Panc1 (cell line): ENCODE results near the gene SLFN5. TPM values are rescaled to one million over a fixed set of nuclear protein-coding genes. Genes with fewer than 3 reads are reported as not detected.
"Not testable (repeated sequence)": the region's sequence is repeated elsewhere in the genome, so short reads cannot be mapped to it uniquely, and the experiment has no call there.

Source experiments
- ATAC-seq: fragments of 200-7000 bp; cut with Tn5 transposase; 2 replicates; pipeline ENCODE4 v1.9.1; 2020; ENCODE audit warnings: mild to moderate bottlenecking, moderate library complexity
- BruUV-seq: library from RNA; stranded (reverse); fragments of 400-500 nt; replicated peaks from 2 replicates; lab custom pipeline; 2021; lab: Mats Ljungman, UMichigan
- CTCF ChIA-PET: fragments of 300-600 bp; sonication (Branson Sonifier 250); formaldehyde crosslinking; loops from one replicate; lab custom pipeline; 2022; ENCODE audit warnings: antibody characterized with exemption; lab: Charles Lee
- POLR2A ChIA-PET: fragments of 300-600 bp; sonication (Branson Sonifier 250); formaldehyde crosslinking; loops from one replicate; lab custom pipeline; 2022; ENCODE audit warnings: antibody characterized with exemption; lab: Charles Lee
- DNase-seq: peaks from one replicate; pipeline ENCODE4 v3.0.0-alpha.2; 2010; ENCODE audit warnings: low read depth, low spot score
- H3K27ac ChIP-seq: 2 replicates; pipeline ENCODE4 v1.5.1; 2011; ENCODE audit warnings: mild to moderate bottlenecking, low read length, inconsistent platforms
- H3K27me3 ChIP-seq: fragments of 200-500 bp; sonication (Bioruptor generic); 2 replicates; pipeline ENCODE4 v1.6.0; 2014; ENCODE audit warnings: low read length, inconsistent platforms; ENCODE audit not compliant: control insufficient read depth, insufficient read depth
- H3K36me3 ChIP-seq: fragments of 200-500 bp; sonication (Bioruptor generic); 2 replicates; pipeline ENCODE4 v1.5.1; 2014; ENCODE audit warnings: inconsistent platforms, mild to moderate bottlenecking, low read length, moderate library complexity; ENCODE audit not compliant: control insufficient read depth, insufficient read depth
- H3K4me1 ChIP-seq: 2 replicates; pipeline ENCODE4 v1.5.1; 2011; ENCODE audit warnings: inconsistent platforms, mild to moderate bottlenecking, low read length, moderate library complexity; ENCODE audit not compliant: control insufficient read depth, insufficient read depth
- H3K4me3 ChIP-seq, 2 experiments: 2 replicates each; pipeline ENCODE4 v1.5.1; 2011 to 2012; ENCODE audit warnings: low read depth in 2 of 2, low read length in 2 of 2, mild to moderate bottlenecking in 2 of 2, inconsistent platforms in 1 of 2, moderate library complexity in 1 of 2
- H3K9me3 ChIP-seq: fragments of 200-500 bp; sonication (Bioruptor generic); 2 replicates; pipeline ENCODE4 v1.5.1; 2014; ENCODE audit warnings: low read depth, mild to moderate bottlenecking, inconsistent platforms, low read length, moderate library complexity; ENCODE audit not compliant: control insufficient read depth, insufficient read depth
- CTCF ChIP-seq: fragments of 450-650 bp; IDR thresholded peaks from 2 replicates; pipeline ENCODE4 v1.5.1; 2017; ENCODE audit warnings: mild to moderate bottlenecking
- POLR2AphosphoS5 ChIP-seq: IDR thresholded peaks from 2 replicates; pipeline ENCODE4 v1.6.1; 2012; ENCODE audit warnings: mild to moderate bottlenecking, low read depth, low read length, moderate library complexity
- REST ChIP-seq, 2 experiments: IDR thresholded peaks; 2 replicates each; pipeline ENCODE4 v1.6.1; 2011 to 2012; ENCODE audit warnings: low read depth in 2 of 2, control low read depth in 1 of 2, low read length in 1 of 2, mild to moderate bottlenecking in 1 of 2, moderate library complexity in 1 of 2; ENCODE audit not compliant: insufficient read depth in 1 of 2
- SIN3A ChIP-seq: IDR thresholded peaks from 2 replicates; pipeline ENCODE4 v1.6.1; 2012; ENCODE audit warnings: low read depth, mild to moderate bottlenecking, low read length, moderate library complexity, borderline replicate concordance; ENCODE audit not compliant: insufficient read depth
- TCF7L2 ChIP-seq: IDR thresholded peaks from 2 replicates; pipeline ENCODE4 v1.6.1; 2011; ENCODE audit warnings: mild to moderate bottlenecking, low read depth, low read length, inconsistent platforms
- in situ Hi-C: cut with HindIII; loops from 2 replicates; pipeline ENCODE4 v1.10.0; 2016; ENCODE audit warnings: low sequenced_read_pairs, low pct_unique_long_range_greater_than_20kb
- intact Hi-C: fragments of 100-400 bp; cut with micrococcal nuclease; formaldehyde crosslinking; loops from one replicate; pipeline ENCODE4 v1.10.0; 2022; ENCODE audit not compliant: unreplicated experiment
- total RNA-seq: library from RNA; stranded (reverse); gene quantifications from one replicate; pipeline ENCODE4 v1.2.1, GENCODE V29; 2021; ENCODE audit not compliant: unreplicated experiment

The SLFN5 gene
- total RNA-seq, 1 experiment from 2014 or later: 5.4 TPM

GRCh38 chr17:35298639-35299038, 55.8 kb downstream of the SLFN5 start:
- H3K9me3 ChIP-seq: no peaks in the 10 kb centered on the region
- H3K4me3 ChIP-seq: no peak overlapping the region
- BruUV-seq: no TSS peak
- TF ChIP-seq CTCF (no peak), POLR2AphosphoS5 (no peak), REST (IDR thresholded peaks at IDR 0.05; ENCODE audit: insufficient read depth in 1 of 2, low read depth in 2 of 2, low read length in 1 of 2) (no peak), SIN3A (no peak), TCF7L2 (no peak)
- no peaks in the 10 kb centered on the region; the same call in 1 of the 2 replicates for H3K27me3 ChIP-seq
- ChIA-PET POLR2A (interaction anchor here (0.7 kb wide), 1 partner anchor 246 kb away, joined by 3 read pairs; no protein-coding TSS in a partner anchor), CTCF (no interaction called here)
- no peaks in the 10 kb centered on the region for H3K36me3 ChIP-seq
- ATAC-seq (no peak), DNase-seq (no peak)
- intact Hi-C loops (loop anchor here (10.0 kb wide), 1 partner anchor 124 kb away; no protein-coding TSS in a partner anchor), in situ Hi-C loops (no loop called here)
- H3K27ac ChIP-seq: no peak overlapping the region
- no peaks in the 10 kb centered on the region for H3K4me1 ChIP-seq

- DNase-seq (no peak), ATAC-seq (no peak)
- no peaks in the 10 kb centered on the region for H3K4me1 ChIP-seq
- BruUV-seq: no TSS peak
- POLR2A ChIA-PET: interaction anchor here (0.6 kb wide), 1 partner anchor 16 kb away, joined by 3 read pairs; no protein-coding TSS in a partner anchor
- H3K9me3 ChIP-seq: no peaks in the 10 kb centered on the region
- no peak overlapping the region for H3K27ac ChIP-seq
- in situ Hi-C loops: no loop called here
- CTCF ChIA-PET: no interaction called here
- H3K4me3 ChIP-seq: no peak overlapping the region
- H3K27me3 ChIP-seq: no peaks in the 10 kb centered on the region; the same call in 1 of the 2 replicates
- TF ChIP-seq SIN3A (no peak), REST (IDR thresholded peaks at IDR 0.05; ENCODE audit: insufficient read depth in 1 of 2, low read depth in 2 of 2, low read length in 1 of 2) (no peak), POLR2AphosphoS5 (no peak), TCF7L2 (no peak), CTCF (no peak)
- no peaks in the 10 kb centered on the region for H3K36me3 ChIP-seq
- intact Hi-C loops: loop anchor here (10.0 kb wide), 1 partner anchor 124 kb away; no protein-coding TSS in a partner anchor
These were observed 56.3 kb downstream of the SLFN5 start for GRCh38 chr17:35299135-35299534.

- in situ Hi-C loops: loop anchor here (25.0 kb wide), 1 partner anchor 228 kb away; the partner anchor contains the start of gene SLFN12L
- H3K9me3 ChIP-seq, CTCF ChIA-PET, POLR2A ChIA-PET, H3K4me1 ChIP-seq, H3K36me3 ChIP-seq, BruUV-seq, H3K4me3 ChIP-seq, H3K27ac ChIP-seq, DNase-seq, ATAC-seq, H3K27me3 ChIP-seq, intact Hi-C loops: not testable (repeated sequence)
These were observed 66.5 kb downstream of the SLFN5 start for GRCh38 chr17:35309345-35309744.
